ENCODE measurements around the gene DGUOK.
A peak's percentile ranks its signal among the peaks of the same experiment; 100 is the strongest.

DGUOK gene

DNA sequence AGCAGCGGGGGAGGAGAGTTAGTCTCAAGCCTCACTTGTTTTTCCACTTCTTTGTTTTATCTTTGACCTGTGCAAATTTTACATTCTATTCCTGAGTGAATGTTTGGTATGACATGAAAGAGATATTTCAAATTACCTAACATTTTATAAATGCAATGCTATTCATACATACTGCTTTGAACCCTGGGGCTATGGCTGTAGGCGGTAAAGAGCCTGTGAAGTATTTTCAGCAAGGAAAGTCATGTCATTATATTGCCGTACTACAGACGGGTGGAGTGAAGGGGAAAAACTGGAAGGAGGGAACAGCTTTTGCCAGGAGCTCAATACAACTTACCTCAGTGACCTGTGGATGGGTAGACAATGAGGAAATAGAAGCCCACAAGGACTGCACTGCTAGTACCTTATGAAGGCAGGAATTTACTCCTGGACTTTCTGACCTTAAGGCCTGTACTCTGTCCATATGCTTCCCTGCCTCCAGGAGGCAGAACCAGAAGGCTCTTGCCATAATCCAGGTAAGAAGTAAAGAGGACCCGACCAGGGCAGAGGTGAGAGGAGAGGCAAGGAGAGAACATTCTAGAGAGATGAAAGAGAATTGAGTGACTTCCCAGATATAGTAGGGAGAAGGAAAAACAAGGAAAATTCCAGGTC, 29.7 kb downstream of the DGUOK start:
- DNase-seq = no peak

DNA sequence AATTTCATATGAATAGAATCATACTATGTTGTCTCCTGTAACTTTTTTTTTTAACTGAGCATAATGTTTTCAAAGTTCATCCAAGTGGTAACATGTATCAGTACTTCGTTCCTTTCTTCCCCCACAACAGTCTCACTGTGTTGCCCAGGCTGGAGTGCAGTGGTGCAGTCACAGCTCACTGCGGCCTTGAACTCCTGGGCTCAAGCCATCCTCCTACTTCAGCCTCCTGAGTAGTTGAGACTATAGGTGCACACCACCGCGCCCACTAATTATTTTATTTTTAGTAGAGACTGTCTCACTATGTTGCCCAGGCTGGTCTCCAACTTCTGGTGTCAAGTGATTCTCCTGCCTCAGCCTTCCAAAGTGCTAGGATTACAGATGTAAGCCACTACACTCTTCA, 34.6 kb downstream of the DGUOK start:
- DNase-seq = no peak

DNA sequence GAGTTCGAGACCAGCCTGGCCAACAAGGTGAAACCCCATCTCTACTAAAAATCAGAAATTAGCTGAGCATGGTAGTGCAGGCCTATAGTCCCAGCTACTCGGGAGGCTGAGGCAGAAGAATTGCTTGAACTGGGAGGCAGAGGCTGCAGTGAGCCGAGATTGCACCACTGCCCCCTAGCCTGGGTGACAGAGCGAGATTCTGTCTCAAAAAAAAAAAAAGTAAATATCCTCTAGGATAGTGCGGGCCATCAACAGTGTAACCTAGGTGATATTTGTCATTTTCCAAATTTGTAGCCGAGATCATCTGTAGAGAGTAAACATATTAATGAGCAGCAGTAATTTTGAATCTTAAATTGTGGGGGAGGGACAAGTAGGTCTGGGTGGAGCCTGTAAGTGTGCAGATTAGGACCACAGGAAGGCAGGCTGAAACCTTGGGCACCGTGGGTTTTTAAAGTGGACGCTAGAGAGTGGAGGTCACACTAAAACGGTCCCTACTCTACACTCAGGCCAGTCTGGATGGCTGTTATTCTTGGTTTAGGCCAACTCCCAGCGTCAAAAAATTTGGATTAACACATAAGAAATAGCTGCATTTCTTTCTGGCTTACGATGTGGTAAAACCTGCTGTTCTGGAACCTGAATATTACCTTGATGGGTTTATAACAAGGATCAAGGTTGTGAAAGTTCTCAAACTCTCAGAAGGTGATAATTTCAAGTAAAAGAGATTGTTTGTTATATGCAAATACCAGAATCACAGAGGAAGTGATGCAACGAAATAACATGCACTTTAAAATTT, 35.3 kb downstream of the DGUOK start:
- no peak for DNase-seq

DNA sequence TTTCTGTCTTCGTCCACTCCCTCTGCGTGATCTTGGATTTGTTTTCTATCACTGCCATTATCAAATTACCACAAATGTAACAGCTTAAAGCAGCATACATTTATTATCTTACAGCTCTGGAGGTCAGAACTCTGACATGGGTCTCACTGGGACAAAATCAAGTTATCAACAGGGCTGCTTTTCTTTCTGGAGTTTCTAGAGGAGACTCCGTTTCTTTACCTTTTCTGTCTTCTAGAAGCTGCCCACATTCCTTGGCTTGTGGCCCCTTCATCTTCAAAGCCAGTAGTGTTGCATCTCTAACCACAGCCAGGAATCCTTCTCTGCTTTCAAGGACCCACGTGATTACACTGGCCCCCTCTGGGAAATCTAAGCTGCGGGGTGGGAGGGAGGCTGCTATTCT, 36.1 kb downstream of the DGUOK start:
- DNase-seq = no peak

DNA sequence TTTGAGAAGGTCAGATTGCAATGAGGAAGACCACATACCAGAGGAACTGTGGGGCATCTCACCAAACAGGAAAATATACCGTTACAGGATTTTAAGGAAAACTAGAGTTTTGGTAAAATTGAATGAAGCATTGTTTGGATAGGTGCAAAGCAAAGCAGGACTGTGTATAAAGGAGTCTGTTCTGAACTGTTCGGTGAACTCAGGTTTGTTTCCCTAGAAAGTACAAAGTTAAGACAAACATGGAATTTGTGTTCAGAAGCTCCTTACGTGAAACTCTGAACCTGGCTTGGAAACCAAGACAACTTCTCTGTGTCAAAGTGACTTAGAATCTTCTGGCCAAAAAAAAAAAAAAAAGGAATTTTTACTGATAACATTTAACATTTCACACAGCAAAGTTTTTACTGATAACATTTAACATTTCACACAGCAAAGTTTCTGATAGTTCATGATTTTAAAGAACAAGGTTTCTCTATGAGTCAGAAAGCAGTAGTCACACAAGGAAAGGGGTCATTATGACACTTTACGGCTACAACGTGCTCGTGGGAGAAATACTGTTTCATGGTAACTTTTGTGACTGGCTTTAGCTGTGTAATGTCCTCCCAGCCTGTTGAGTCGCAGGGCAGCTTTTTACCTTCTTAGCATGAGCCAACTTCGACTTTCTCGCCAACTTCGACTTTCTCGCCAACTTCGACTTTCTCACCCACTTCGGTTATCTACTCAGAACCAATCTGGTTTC, 36.9 kb downstream of the DGUOK start:
- DNase-seq = no peak

DNA sequence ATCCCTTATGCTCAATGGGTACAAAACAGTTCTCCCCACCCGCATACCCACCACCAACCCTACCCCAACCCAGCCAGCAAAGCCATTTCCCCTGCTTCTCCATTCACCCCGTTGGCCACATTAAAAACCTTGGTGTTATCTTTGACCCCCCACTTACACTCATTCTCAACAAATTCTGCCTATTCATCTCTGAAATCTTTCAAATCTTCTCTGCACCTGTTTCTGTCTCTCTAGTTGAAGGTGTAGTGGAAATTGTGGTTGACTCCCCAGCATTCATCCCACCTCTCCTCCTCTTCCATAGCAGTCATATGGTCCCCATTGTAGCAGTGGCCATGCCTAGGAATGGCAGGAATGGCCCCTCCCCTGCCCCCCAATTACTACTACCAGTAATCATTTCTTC, 37.5 kb downstream of the DGUOK start:
- DNase-seq = no peak

DNA sequence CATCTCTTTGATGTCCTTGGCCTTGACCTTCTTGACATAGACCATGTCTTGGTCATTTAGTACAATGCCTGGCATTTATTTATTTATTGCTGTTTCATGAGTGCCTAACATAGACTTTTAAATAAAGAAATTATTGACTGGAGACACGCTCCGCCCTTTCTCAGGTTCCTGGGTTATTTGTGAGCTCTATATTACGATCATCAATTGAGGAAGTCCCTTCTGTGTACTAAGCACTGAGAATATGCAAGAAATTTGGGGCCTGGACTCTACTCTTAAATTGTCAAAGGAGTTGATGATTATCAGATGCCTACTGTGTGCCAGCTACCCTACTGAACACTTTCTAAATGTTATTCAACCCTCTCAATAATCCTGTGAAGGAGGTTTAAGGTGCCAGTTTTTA, 38.4 kb downstream of the DGUOK start:
- no peak for DNase-seq

DNA sequence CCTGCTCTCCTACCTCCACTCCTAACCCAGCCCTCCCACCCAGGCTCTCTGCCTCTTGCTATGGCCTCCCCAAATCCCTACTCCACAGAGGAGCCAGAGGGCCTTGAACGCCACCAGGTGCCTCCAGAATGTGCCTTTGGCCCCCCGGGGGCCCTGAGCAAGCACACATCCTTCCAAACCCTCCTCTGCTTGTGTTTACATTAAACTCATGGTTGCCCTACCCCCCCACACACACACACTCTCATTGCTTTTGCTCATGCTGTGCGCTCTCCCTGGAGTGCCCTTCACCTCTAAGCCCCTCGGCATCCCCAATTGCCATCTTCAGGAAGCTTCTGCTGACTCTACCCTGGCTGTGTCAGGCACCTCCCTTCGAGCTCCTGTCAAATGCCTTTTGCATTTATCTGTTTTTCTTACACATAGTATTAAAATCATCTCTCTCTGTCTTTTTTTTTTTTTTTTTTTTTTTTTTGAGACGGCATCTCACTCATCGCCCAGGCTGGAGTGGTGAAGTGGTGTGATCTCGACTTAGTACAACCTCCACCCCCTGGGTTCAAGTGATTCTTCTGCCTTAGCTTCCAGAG, 41.8 kb downstream of the DGUOK start:
- no peak for DNase-seq

DNA sequence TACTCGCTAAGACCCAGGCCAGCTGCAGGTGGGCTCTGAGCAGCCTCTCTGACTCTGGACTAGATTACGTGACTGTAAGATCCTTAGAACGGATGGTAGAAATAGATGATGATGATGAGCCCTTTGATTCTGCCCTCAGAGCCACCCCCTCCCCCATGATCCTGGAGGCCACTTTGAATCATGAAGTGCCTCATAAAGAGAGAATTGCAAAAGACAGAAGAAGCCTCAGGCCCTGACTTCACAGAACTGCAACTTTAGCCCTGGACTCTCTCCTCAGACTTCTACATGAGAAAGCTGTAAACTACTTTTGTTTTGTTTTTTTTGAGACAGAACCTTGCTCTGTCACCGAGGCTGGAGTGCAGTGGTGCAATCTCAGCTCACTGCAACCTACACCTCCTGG, 42.7 kb downstream of the DGUOK start:
- DNase-seq = peak; percentile 32

DNA sequence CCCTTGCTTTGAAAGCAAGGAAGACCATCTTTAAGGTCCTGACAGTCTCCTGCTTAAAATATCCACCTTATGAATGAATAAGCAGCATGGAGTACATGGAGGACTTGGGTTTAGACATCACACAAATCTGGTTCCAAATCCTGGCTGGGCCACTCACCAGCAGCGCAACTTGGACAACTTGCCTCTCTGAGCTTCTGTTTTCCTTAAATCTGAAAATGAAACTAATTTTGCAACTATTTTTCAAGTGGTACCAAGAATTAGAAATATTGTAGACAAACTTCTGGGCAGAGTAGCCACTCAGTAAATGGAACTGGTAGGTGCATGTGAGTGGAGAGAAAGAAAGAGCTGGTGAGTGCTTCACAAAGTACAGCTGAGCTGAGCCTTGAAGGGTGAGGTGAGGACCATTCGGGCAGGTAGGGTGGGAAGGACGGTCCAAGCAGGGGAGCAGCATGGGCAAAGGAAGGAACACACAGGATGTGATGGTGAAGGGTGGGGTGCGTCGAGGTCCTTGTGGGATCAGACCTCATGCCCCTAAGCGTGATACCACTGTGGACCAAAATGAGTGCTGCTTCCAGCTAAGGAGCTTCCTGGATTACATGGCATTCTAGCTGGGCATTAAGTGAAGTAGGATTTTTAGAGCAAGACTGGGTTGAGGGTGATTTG, 43.6 kb downstream of the DGUOK start:
- no peak for DNase-seq

DNA sequence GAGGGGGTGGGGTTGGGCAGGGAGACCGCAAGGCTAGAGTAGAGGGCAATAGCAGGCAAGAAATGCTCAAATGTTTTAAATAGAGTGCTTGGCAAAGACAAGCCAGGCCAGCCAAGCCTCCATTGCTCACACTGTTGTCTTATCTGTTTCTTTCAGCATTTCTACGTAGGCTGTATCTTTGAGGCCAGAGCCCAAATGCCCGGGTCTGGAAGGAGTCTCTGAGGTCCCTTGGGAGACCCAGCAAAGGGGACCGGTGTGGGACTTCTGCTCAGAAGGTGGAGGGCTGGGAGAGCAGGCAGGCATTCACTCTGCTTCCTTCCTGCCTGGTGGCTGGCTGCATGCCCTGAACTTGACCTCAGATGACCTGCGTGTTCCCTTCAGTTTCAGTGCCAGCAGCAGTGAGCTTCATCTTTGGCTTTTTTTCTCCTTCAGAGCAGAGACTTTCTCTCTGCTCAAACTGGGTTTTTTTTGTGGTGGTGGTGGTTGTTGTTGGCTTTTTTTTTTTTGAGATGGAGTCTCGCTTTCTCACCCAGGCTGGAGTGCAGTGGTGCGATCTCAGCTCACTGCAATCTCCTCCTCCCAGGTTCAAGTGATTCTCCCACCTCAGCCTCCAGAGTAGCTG, 44.3 kb downstream of the DGUOK start:
- DNase-seq = peak; percentile 90

DNA sequence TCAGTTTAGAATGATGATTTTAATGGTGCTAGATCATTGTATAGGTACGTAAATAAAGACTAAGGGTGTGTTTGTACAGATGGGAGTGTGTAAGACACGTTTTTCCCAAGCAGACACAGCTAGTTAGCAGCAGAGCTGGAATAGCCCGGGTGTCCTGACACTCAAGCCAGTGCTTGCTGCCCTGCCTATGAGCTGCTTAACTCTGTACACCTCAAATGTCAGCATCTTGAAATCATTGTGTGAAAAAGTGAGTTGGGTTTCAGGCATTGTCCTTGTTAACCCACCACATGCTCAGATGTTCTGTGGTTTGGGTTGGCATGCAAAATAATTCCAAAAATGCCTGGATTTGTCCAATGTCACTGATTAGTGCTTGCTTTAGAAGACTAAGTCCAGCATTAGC, 45.0 kb downstream of the DGUOK start:
- no peak for DNase-seq

DNA sequence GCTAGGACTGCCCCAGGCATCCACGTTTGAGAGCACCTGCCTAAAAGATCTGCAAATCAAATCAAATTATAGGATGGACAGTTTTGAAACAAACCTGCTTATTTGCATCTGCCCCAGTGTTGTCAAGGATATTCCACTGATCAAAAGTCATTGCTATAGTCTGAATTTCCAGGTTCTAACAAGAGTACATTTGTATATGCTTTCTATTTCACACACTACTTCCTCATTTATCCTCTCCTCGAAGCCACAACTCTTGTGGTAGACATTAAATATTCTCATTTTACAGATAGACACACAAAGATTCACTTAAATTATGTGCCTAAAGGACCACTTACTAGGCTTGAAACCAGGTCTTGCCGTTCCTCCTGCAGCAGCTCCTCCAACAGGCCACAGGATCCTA, 46.2 kb downstream of the DGUOK start:
- peak; percentile 27 for DNase-seq

DNA sequence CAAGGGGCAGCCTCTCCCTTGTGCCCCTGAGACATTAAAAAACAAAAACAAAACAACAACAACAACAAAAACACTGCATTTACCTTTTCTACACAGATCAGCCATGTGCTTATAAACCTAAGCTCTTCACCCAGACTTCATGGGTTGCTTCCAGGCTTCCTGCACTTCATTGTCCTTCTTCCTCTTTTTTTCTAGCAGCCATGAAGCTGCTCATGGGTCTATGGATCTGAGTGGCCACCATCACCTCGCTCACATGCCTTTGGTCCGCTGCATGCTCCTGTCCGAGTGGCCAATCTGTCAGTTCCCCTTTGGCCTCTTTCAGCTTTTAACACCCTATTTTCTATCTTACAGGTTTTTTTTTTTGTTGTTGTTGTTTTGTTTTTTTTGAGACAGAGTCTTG, 49.1 kb downstream of the DGUOK start:
- DNase-seq = peak; percentile 27

DNA sequence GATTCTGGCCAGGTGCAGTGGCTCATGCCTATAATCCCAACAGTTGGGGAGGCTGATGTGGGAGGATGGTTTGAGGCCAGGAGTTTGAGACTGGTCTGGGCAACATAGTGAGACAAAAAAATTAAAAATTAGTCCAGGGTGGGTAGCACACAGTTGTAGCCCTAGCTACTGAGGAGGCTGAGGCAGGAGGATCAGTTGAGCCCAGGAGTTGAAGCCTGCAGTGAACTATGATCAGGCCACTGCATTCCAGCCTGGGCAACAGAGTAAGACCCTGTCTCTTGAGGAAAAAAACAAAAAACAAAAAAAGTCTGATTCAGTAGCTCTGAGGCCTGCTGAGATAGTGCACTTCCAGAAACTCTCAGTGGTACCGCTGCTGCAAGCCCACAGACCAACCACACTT, 50.1 kb downstream of the DGUOK start:
- DNase-seq = no peak

DNA sequence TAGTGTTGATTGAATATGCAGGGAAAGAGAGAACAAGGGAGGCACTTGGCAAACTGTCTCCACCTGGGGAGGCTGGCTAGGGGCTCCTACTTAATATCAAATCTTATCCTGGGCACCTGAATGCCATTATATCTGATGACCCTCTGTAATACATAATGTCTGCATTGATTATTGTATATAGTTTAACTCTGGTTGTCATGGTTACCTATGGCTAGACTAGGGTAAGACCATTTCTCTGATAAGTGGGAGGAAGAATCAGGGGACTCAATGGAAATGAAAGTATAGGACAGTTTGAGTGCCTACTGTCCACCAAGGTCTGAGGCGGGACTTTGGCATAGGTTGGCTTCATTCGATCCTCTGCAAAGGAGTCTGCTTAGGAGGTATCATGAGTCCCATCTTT, 50.8 kb downstream of the DGUOK start:
- DNase-seq = no peak

DNA sequence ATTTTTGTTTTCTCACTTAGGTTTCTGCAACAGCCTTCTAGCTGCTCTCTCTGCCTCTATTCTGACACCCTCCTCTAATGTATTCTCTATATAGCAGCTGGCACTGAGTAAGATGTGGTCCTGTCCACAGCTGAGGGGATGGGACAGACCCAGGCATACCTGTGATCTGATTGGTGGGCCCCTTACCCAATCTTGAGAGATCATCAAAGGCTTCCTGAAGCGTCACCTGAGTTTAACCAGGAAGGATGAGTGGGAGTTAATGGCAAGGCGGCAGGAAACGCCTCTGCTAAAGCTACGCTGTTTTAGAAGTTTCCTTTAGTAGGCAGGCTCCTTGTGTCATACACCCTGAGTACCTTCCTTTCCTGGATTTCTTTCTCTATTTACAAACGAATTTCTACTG, 52.3 kb downstream of the DGUOK start:
- DNase-seq = peak; percentile 18

DNA sequence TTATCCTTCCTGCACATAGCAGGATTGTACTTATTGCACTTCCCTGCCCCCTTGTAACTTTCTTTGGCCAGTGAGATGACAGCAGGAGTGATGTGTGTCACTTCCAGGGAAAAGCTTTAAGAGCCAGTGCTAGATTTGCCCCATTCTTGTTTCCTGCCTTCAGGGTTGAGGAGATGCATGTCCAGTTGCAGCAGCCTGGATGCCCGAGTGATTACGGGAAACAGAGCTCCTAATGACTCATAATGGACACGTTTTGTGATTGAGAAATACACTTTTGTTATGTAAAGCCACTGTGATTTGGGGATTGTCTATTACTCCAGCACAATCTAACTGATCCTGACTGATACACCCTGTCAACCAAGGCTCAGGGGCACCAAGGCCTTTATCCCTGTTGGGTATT, 53.0 kb downstream of the DGUOK start:
- no peak for DNase-seq

DNA sequence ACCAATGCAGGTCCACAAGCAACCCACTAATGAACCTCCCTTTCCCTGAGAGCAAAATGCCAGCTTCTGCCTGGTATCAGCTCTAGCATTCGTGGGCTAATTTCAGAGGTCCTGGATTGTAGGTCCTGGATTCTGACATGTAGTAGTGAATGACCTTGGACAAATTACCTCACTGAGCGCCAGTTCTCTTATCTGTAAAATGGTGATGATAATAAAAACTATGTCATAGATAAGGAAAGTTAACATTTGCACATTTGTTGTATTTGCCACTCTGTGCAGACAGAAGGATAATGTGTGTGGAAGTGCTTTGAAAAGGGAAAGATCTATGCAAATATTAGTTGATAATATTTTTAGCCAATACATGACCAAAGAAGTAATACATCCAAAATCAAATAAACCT, 53.9 kb downstream of the DGUOK start:
- DNase-seq = no peak

DNA sequence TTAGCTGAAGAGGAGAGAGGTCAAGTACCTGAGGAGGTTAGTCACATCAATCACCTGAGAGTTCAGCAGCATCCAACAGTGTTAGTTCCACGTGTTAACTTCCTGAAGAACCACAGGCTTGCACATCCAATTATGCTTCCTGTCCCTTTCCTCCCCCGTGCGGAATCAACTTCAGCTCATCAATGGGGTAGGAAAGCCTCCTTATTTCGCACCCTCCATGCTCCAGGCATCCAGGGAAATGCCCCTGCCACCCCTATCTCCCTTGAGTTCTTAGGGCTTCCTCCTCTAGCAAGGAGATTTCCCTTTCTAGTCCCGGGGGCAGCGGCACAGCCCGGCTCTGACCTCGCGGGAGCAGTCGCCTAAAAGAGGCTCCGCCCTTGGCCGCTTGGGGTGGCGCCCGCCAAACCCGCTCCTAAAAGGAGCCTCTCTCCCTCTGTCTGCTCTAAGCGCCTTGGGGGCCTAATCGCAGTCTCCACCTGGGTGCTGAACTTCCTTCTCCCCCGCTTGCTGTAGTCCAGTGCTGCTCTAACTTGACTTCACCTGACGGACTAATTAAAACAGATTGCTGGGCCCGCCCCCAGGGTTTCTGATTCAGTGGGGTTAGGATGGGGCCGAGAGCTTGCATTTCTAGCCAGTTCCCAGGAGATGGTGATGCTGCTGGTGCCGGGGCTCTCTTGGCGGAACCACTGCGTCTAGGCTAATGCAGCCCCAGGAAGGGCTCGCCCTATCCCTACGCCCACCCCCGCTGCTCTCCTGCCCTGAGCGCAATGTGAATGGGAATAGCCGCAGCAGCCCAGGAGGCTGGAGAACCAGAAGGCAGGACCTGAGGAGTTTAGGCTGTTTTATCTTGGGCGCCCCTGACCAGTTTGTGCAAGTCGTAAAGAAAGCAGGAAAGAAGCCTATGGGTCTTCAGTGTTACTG, 54.7 kb downstream of the DGUOK start:
- DNase-seq = no peak

DNA sequence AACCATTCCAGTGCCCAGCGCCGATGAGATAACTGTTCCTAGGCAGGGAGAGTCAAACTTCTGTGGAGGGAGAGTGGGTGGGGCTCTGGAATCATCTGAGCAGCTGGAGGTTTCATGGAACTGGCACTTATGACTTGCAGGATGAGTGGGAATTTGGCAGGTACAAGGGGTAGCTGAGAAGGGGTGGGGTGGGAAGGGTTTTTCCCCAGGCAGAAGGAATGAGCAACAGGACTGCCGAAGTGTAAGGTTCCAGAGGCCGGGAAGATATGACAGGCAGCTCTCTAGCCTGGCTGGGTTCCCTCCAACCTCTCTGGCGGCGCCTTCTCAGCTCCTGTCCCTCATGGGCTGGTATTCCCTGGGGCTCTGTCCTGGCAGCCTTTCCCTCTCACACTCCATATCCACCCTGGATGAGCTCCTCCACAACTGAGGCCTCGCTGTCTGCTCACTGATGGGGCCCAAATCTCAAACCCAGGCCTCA, 55.5 kb downstream of the DGUOK start:
- DNase-seq = no peak

Measured in GF-D8 (cell line).